Stomach (tissue), 9 donors: ENCODE data around the gene GNAT2. TPM values are rescaled to one million over a fixed set of nuclear protein-coding genes. Genes with fewer than 3 reads are reported as not detected.

Experiments
- DNase-seq, 2 donors: peaks; one replicate each; pipeline versions ENCODE4 v3.0.0 to v3.0.0-alpha.2; 2013 to 2019
- H3K27ac ChIP-seq, 5 donors: fragments of 200-600 bp in 4 of 5; sonication (generic) in 4 of 5; one replicate each; pipeline ENCODE4 v1.5.1; 2013 to 2019; ENCODE audit warnings: mild to moderate bottlenecking in 1 of 5, moderate library complexity in 1 of 5
- H3K27me3 ChIP-seq, 3 donors: fragments of 200-600 bp; sonication (generic); one replicate each; pipeline ENCODE4 v1.5.1; 2017 to 2019; ENCODE audit warnings: mixed run types in 1 of 3
- H3K36me3 ChIP-seq, 4 donors: fragments of 200-600 bp; sonication (generic); 1 replicate in 3 of 4; 2 replicates in 1 of 4; pipeline ENCODE4 v1.5.1; 2016 to 2019
- H3K4me1 ChIP-seq, 4 donors: fragments of 200-600 bp; sonication (generic); one replicate each; pipeline ENCODE4 v1.5.1; 2016 to 2019
- H3K4me3 ChIP-seq, 4 donors: fragments of 200-600 bp; sonication (generic) in 3 of 4; one replicate each; pipeline ENCODE4 v1.5.1; 2016 to 2019; ENCODE audit warnings: mild to moderate bottlenecking in 1 of 4
- H3K9me3 ChIP-seq, 4 donors: fragments of 200-600 bp; sonication (generic); one replicate each; pipeline ENCODE4 v1.5.1; 2016 to 2019
- CTCF ChIP-seq, 7 experiments: fragments of 450-650 bp in 4 of 7; fragments of 200-600 bp in 3 of 7; sonication (generic) in 3 of 7; IDR thresholded peaks; one replicate each; pipeline ENCODE4 v1.5.1; 2016 to 2019; ENCODE audit warnings: antibody characterized with exemption in 7 of 7, control low read depth in 2 of 7, mild to moderate bottlenecking in 1 of 7
- EP300 ChIP-seq: sonication (generic); formaldehyde crosslinking; IDR thresholded peaks from one replicate; pipeline ENCODE4 v1.6.1; 2017; ENCODE audit warnings: antibody characterized with exemption
- POLR2A ChIP-seq, 4 donors: fragments of 450-650 bp; IDR thresholded peaks; one replicate each; pipeline ENCODE4 v1.6.1; 2016; ENCODE audit warnings: antibody characterized with exemption in 4 of 4, control low read depth in 2 of 4, mild to moderate bottlenecking in 1 of 4, moderate library complexity in 1 of 4
- POLR2AphosphoS5 ChIP-seq, 3 donors: sonication (generic); formaldehyde crosslinking; IDR thresholded peaks; one replicate each; pipeline ENCODE4 v1.6.1; 2016; ENCODE audit warnings: antibody characterized with exemption in 3 of 3
- WGBS, 5 donors: extraction: QIAGEN DNeasy Blood & Tissue Kit in 3 of 5; methylation state at CpG; one replicate each; pipeline versions ENCODE4 v1.1.5 to v1.1.7; 2013 to 2018; 5-methylcytosine and 5-hydroxymethylcytosine counted together
- intact Hi-C: fragments of 100-400 bp; cut with DNase I; formaldehyde crosslinking; loops from one replicate; pipeline ENCODE4 v1.15.1; 2023; ENCODE audit warnings: low total_unique reads
- polyA plus RNA-seq, 3 donors: library from polyadenylated mRNA; stranded (reverse); fragments of 200-250 nt; gene quantifications; one replicate each; pipeline ENCODE4 v1.2.3, GENCODE V29; 2013
- total RNA-seq, 5 donors: library from RNA; depleted of rRNA; stranded (reverse); fragments of >200 nt; gene quantifications; one replicate each; pipeline versions ENCODE4 v1.1.0 to v1.2.3, GENCODE V29; 2014 to 2016
- donor health status: healthy with polysubstance abuse.
- donor health status: Bipolar disorder and iron deficiency.
- donor health status: healthy.

The GNAT2 gene
- total and polyA plus RNA-seq, 8 donors: 0.43 TPM; not detected in 7

- intact Hi-C loops: no loop called here
- H3K36me3 ChIP-seq: no peaks in the 10 kb centered on the region
- peaks cover 13 to 59% (median 32%) of the 10 kb centered on the region in 4 donors for H3K4me1 ChIP-seq
- WGBS, 5 donors: 92 to 97% (median 96%) methylated on average over 7 of the region's 7 CpGs
- H3K9me3 ChIP-seq: no peaks in the 10 kb centered on the region
- peak in 1 of 2 donors; percentile 10 for DNase-seq
- no peaks in the 10 kb centered on the region for H3K27me3 ChIP-seq
- TF ChIP-seq EP300 (no peak), POLR2A (IDR thresholded peaks at IDR 0.05) (no peak), POLR2AphosphoS5 (IDR thresholded peaks at IDR 0.05) (no peak), CTCF (IDR thresholded peaks at IDR 0.05) (no peak)
- H3K27ac ChIP-seq: no peak overlapping the region
- no peak overlapping the region for H3K4me3 ChIP-seq
These were observed 18.0 kb upstream of the GNAT2 start for GRCh38 chr1:109637446-109637845.

DNA sequence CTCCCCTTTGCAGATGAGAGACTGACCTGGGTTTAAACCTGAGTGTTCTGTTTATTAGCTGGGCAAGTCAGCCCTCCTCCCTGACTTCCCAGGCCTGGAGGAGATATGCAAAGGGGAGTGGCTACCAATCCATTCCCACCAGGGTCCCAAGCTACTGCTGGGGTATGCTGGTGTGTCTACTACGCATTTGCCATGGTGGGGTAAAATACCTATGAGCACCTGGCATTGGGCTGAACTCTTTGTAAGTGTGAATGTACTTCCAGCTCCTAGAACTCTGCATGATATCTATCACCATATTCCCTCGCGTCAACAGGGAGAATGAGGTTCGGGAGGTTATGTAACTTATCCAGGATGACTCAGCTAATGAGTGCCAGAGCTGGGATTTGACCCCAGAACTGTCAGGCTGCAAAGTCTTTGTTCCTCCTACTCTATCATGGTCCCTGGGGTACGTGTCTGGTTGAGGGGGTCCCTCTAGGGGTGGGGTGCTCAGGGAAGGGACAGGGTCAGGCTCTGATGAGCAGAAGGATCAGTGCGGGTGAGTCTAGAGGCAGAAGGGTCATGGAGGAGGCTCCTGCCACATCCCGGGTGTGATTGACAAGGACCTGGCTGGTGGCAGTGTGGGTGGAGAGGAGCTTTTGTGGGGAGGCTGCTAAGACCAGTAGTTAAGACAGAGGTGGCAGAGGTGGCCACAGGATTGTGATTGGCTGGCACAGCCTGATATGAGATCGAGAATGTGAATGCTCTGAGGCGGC lies 17.0 kb upstream of the GNAT2 start:
- WGBS, 5 donors: 41 to 56% (median 47%) methylated on average over 8 to 9 of the region's 9 CpGs
- peak overlapping the region in 1 of 5 donors; percentile 27 for H3K27ac ChIP-seq
- intact Hi-C loops: no loop called here
- H3K27me3 ChIP-seq: no peaks in the 10 kb centered on the region
- no peaks in the 10 kb centered on the region for H3K9me3 ChIP-seq
- H3K36me3 ChIP-seq: peaks cover 3 to 10% (median 6%) of the 10 kb centered on the region in 4 donors
- no peak for TF ChIP-seq POLR2AphosphoS5 (IDR thresholded peaks at IDR 0.05)
- TF ChIP-seq POLR2A (IDR thresholded peaks at IDR 0.05): no peak
- TF ChIP-seq EP300: no peak
- TF ChIP-seq CTCF (IDR thresholded peaks at IDR 0.05): no peak
- DNase-seq: peak in 1 of 2 donors; percentile 33
- peaks cover 17 to 70% (median 37%) of the 10 kb centered on the region in 4 donors for H3K4me1 ChIP-seq
- H3K4me3 ChIP-seq: no peak overlapping the region

DNA sequence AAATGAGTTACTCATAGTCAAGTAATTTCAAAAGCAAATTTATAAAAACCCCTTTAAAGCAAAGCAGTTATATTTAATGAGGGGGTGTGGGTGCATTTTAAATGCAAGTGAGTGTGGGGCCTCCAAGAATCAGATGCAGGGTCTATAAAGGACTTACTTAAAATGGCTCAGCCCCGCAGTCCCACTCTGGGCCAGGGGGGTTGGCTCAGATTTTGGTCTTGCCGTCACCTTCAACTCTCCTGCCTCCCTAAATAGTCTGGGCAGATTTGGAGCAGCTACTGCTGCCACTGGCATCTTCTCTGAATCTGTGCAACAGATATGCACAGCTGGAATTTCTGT lies 16.4 kb upstream of the GNAT2 start:
- H3K27me3 ChIP-seq: no peaks in the 10 kb centered on the region
- H3K36me3 ChIP-seq: peaks cover 7 to 16% (median 11%) of the 10 kb centered on the region in 4 donors
- H3K27ac ChIP-seq: peak overlapping the region in 1 of 5 donors; percentile 27
- WGBS, 5 donors: 54 to 83% (median 76%) methylated on average over 2 of the region's 2 CpGs
- intact Hi-C loops: no loop called here
- TF ChIP-seq POLR2AphosphoS5 (IDR thresholded peaks at IDR 0.05) (no peak), EP300 (no peak), POLR2A (IDR thresholded peaks at IDR 0.05) (no peak), CTCF (IDR thresholded peaks at IDR 0.05) (no peak)
- H3K4me1 ChIP-seq: peaks cover 17 to 73% (median 37%) of the 10 kb centered on the region in 4 donors
- no peak for DNase-seq
- no peak overlapping the region for H3K4me3 ChIP-seq
- H3K9me3 ChIP-seq: no peaks in the 10 kb centered on the region

- H3K27me3 ChIP-seq: no peaks in the 10 kb centered on the region
- intact Hi-C loops: loop anchor here (5.0 kb wide), 1 partner anchor 93 kb away; no protein-coding TSS in a partner anchor
- H3K27ac ChIP-seq: no peak overlapping the region
- no peaks in the 10 kb centered on the region for H3K9me3 ChIP-seq
- DNase-seq: no peak
- H3K36me3 ChIP-seq: peaks cover 13 to 24% (median 16%) of the 10 kb centered on the region in 4 donors
- H3K4me1 ChIP-seq: peaks cover 17 to 66% (median 37%) of the 10 kb centered on the region in 4 donors
- no peak for TF ChIP-seq CTCF (IDR thresholded peaks at IDR 0.05)
- TF ChIP-seq POLR2AphosphoS5 (IDR thresholded peaks at IDR 0.05): no peak
- TF ChIP-seq POLR2A (IDR thresholded peaks at IDR 0.05): no peak
- TF ChIP-seq EP300: no peak
- no peak overlapping the region for H3K4me3 ChIP-seq
- 41 to 60% (median 56%) methylated on average over 13 of the region's 13 CpGs for WGBS, 5 donors
These were observed 15.6 kb upstream of the GNAT2 start for GRCh38 chr1:109634771-109635750.
